Right renal pelvis (tissue), 4 donors: Measurements from ENCODE around the gene FAM53C. TPM values are rescaled to one million over a fixed set of nuclear protein-coding genes. Genes with fewer than 3 reads are reported as not detected.

Experiments
- DNase-seq, 4 donors: peaks; one replicate each; pipeline ENCODE4 v3.0.0-alpha.2; 2013; ENCODE audit warnings: low read depth in 4 of 4, low spot score in 3 of 4, missing footprints in 1 of 4
- polyA plus RNA-seq, 4 donors: library from polyadenylated mRNA; unstranded; fragments of 120-200 nt; gene quantifications; one replicate each; pipeline ENCODE4 v1.2.1, GENCODE V29; 2013; ENCODE audit not compliant: insufficient read length in 4 of 4

The FAM53C gene
- polyA plus RNA-seq, 4 donors, result 31.0 to 33.1 (median 31.7) TPM

- DNase-seq, result no peak
Observed at GRCh38 chr5:138350563-138350890, 12.5 kb downstream of the FAM53C start.

- DNase-seq, result no peak
Observed at GRCh38 chr5:138351056-138351455, 13.0 kb downstream of the FAM53C start.

- no peak for DNase-seq
Observed at GRCh38 chr5:138351517-138351916, 13.5 kb downstream of the FAM53C start.

- peak in 3 of 4 donors; percentile 73 to 79 (median 78) for DNase-seq
Observed at GRCh38 chr5:138352071-138352721, 14.1 kb downstream of the FAM53C start, which contains the start of gene KDM3B. TSS of gene KDM3B (plus strand) at chr5:138352685. CDS start at chr5:138352796, 111 bp downstream.

GRCh38 chr5:138352722-138353559, 14.9 kb downstream of the FAM53C start:
- DNase-seq, result peak in 1 of 4 donors; percentile 51

- DNase-seq, result peak in 1 of 4 donors; percentile 52
Observed at GRCh38 chr5:138353560-138354080, 15.6 kb downstream of the FAM53C start.

GRCh38 chr5:138354387-138354786, 16.3 kb downstream of the FAM53C start:
- DNase-seq, result no peak

- no peak for DNase-seq
Observed at GRCh38 chr5:138354926-138355378, 16.9 kb downstream of the FAM53C start.

GRCh38 chr5:138359621-138360020, 21.6 kb downstream of the FAM53C start:
- no peak for DNase-seq

GRCh38 chr5:138360941-138361452, 22.9 kb downstream of the FAM53C start:
- no peak for DNase-seq

GRCh38 chr5:138364576-138364975, 26.5 kb downstream of the FAM53C start:
- DNase-seq, result no peak

- DNase-seq, result no peak
Observed at GRCh38 chr5:138366632-138367382, 28.7 kb downstream of the FAM53C start.

- DNase-seq, result no peak
Observed at GRCh38 chr5:138369261-138369660, 31.2 kb downstream of the FAM53C start.

GRCh38 chr5:138369706-138370105, 31.6 kb downstream of the FAM53C start:
- no peak for DNase-seq

- no peak for DNase-seq
Observed at GRCh38 chr5:138370537-138370936, 32.5 kb downstream of the FAM53C start.

- DNase-seq, result no peak
Observed at GRCh38 chr5:138371454-138371853, 33.4 kb downstream of the FAM53C start.

GRCh38 chr5:138372225-138372624, 34.2 kb downstream of the FAM53C start:
- DNase-seq, result no peak

- no peak for DNase-seq
Observed at GRCh38 chr5:138372653-138373052, 34.6 kb downstream of the FAM53C start.

GRCh38 chr5:138382347-138382746, 44.3 kb downstream of the FAM53C start:
- DNase-seq, result no peak

- DNase-seq, result no peak
Observed at GRCh38 chr5:138385660-138386059, 47.6 kb downstream of the FAM53C start.

- DNase-seq, result no peak
Observed at GRCh38 chr5:138386290-138386689, 48.2 kb downstream of the FAM53C start.
